ENCODE measurements around the gene LDLRAD3. TPM values are rescaled to one million over a fixed set of nuclear protein-coding genes. Genes with fewer than 3 reads are reported as not detected.

Gene LDLRAD3
- total RNA-seq, 1 experiment from 2014 or later = 28.1 TPM

DNA sequence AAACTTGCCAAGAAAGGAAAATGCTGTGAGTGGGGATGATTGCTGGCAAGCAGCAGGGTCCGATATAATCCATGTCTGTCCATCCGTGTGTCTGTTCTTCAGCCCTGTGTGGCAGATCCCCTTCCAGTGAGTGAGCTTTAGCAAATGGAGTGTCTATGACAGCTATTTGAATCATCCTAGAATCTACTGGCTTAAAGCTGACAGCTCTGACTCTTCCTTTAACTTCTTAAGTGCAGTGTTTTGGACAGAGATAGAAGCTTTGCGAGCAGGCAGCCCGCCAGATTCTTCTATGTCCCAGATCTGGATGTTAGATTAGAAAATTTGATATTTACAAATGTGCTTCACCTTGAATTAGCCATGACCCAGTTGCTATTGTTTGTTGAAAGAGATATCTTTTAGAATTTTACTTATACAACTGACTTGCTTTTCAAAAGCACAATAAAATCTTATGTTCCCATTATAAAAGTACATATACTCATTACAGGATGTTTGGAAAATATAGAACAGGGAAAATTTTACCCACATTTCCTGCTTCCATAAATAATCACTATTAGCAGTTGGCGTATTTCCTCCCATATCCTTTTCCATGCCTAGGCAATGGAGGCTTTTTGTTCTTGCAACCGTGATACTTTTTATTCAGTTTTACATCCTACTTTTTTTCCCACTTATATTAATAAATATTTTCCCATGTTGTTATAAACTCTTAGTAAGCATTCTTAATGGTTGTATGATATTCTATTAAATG, 220.8 kb downstream of the LDLRAD3 start:
- H3K27me3 ChIP-seq (ENCODE audit: control insufficient read depth, insufficient read depth, low read length) = no peaks in the 10 kb centered on the region
- DNase-seq (ENCODE audit: low read depth, low spot score) (no peak), ATAC-seq (no peak)
- TF ChIP-seq POLR2AphosphoS5 (IDR thresholded peaks at IDR 0.05; ENCODE audit: low read depth, low read length) (no peak), SIN3A (IDR thresholded peaks at IDR 0.05; ENCODE audit: borderline replicate concordance, insufficient read depth, low read depth, low read length) (no peak), TCF7L2 (IDR thresholded peaks at IDR 0.05; ENCODE audit: low read depth, low read length) (no peak)
- TF ChIP-seq, protein P1, sequence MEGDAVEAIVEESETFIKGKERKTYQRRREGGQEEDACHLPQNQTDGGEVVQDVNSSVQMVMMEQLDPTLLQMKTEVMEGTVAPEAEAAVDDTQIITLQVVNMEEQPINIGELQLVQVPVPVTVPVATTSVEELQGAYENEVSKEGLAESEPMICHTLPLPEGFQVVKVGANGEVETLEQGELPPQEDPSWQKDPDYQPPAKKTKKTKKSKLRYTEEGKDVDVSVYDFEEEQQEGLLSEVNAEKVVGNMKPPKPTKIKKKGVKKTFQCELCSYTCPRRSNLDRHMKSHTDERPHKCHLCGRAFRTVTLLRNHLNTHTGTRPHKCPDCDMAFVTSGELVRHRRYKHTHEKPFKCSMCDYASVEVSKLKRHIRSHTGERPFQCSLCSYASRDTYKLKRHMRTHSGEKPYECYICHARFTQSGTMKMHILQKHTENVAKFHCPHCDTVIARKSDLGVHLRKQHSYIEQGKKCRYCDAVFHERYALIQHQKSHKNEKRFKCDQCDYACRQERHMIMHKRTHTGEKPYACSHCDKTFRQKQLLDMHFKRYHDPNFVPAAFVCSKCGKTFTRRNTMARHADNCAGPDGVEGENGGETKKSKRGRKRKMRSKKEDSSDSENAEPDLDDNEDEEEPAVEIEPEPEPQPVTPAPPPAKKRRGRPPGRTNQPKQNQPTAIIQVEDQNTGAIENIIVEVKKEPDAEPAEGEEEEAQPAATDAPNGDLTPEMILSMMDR (IDR thresholded peaks at IDR 0.05) = no peak
- TF ChIP-seq, protein P2, sequence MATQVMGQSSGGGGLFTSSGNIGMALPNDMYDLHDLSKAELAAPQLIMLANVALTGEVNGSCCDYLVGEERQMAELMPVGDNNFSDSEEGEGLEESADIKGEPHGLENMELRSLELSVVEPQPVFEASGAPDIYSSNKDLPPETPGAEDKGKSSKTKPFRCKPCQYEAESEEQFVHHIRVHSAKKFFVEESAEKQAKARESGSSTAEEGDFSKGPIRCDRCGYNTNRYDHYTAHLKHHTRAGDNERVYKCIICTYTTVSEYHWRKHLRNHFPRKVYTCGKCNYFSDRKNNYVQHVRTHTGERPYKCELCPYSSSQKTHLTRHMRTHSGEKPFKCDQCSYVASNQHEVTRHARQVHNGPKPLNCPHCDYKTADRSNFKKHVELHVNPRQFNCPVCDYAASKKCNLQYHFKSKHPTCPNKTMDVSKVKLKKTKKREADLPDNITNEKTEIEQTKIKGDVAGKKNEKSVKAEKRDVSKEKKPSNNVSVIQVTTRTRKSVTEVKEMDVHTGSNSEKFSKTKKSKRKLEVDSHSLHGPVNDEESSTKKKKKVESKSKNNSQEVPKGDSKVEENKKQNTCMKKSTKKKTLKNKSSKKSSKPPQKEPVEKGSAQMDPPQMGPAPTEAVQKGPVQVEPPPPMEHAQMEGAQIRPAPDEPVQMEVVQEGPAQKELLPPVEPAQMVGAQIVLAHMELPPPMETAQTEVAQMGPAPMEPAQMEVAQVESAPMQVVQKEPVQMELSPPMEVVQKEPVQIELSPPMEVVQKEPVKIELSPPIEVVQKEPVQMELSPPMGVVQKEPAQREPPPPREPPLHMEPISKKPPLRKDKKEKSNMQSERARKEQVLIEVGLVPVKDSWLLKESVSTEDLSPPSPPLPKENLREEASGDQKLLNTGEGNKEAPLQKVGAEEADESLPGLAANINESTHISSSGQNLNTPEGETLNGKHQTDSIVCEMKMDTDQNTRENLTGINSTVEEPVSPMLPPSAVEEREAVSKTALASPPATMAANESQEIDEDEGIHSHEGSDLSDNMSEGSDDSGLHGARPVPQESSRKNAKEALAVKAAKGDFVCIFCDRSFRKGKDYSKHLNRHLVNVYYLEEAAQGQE (IDR thresholded peaks at IDR 0.05; ENCODE audit: insufficient read depth in 1 of 2, low read depth in 2 of 2, low read length in 1 of 2) = no peak
- POLR2A ChIA-PET = no interaction called here
- no TSS peak for BruUV-seq (replicated peaks)
- no peaks in the 10 kb centered on the region for H3K4me1 ChIP-seq (ENCODE audit: control insufficient read depth, insufficient read depth, low read length)
- no peaks in the 10 kb centered on the region for H3K36me3 ChIP-seq (ENCODE audit: control insufficient read depth, insufficient read depth, low read length)
- no peak overlapping the region for H3K27ac ChIP-seq (ENCODE audit: low read length)
- CTCF ChIA-PET = no interaction called here
- no peak overlapping the region for H3K4me3 ChIP-seq (ENCODE audit: low read depth in 2 of 2, low read length in 2 of 2)
- intact Hi-C loops (cut with micrococcal nuclease; ENCODE audit: unreplicated experiment) (no loop called here), in situ Hi-C loops (cut with HindIII; ENCODE audit: low pct_unique_long_range_greater_than_20kb, low sequenced_read_pairs) (no loop called here)
- H3K9me3 ChIP-seq (ENCODE audit: control insufficient read depth, insufficient read depth, low read depth, low read length) = no peaks in the 10 kb centered on the region

DNA sequence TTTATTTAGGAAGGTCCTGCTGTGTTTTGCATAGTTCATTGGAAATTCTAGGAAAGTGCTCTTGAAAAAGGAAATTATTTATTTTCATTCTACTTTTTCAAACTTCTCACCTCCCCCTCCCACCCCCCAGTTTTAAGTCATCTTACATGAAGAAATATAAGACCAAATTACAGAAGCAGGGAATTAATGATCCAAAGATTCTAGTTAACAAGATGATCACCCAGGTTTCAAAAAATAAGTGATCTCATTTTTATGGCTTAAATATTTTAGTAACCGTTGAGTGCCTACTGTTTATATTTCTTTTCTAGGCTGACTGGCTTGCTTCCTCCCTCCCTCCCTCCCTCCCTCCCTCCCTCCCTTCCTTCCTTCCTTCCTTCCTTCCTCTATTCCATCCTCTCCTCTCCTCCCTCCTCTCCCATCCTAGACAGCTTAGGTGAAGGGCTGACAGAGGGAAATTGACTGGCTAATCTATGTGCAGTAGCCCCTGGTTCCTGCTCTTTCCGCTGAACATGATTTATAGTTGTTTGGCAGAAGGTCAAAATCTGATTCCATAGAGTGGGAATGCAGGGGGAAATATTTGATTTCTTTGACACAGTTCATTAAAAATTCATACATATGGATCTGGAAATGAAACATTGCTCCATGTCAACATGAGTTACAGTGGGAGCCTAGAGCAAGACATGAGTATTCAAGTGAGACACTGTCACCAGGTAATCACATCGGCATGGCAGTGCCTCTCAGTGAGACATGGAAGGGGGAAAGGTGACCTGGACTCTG, 221.9 kb downstream of the LDLRAD3 start:
- in situ Hi-C loops (cut with HindIII; ENCODE audit: low pct_unique_long_range_greater_than_20kb, low sequenced_read_pairs) = no loop called here
- ChIA-PET POLR2A (no interaction called here), CTCF (no interaction called here)
- DNase-seq (ENCODE audit: low read depth, low spot score) (no peak), ATAC-seq (no peak)
- TF ChIP-seq SIN3A (IDR thresholded peaks at IDR 0.05; ENCODE audit: borderline replicate concordance, insufficient read depth, low read depth, low read length) (no peak), POLR2AphosphoS5 (IDR thresholded peaks at IDR 0.05; ENCODE audit: low read depth, low read length) (no peak), TCF7L2 (IDR thresholded peaks at IDR 0.05; ENCODE audit: low read depth, low read length) (no peak)
- TF ChIP-seq, protein P1 (IDR thresholded peaks at IDR 0.05) = no peak
- TF ChIP-seq, protein P2 (IDR thresholded peaks at IDR 0.05; ENCODE audit: insufficient read depth in 1 of 2, low read depth in 2 of 2, low read length in 1 of 2) = no peak
- Histone ChIP-seq H3K36me3 (ENCODE audit: control insufficient read depth, insufficient read depth, low read length) (no peaks in the 10 kb centered on the region), H3K27me3 (ENCODE audit: control insufficient read depth, insufficient read depth, low read length) (no peaks in the 10 kb centered on the region), H3K4me3 (ENCODE audit: low read depth in 2 of 2, low read length in 2 of 2) (no peak overlapping the region), H3K4me1 (ENCODE audit: control insufficient read depth, insufficient read depth, low read length) (no peaks in the 10 kb centered on the region), H3K9me3 (ENCODE audit: control insufficient read depth, insufficient read depth, low read depth, low read length) (no peaks in the 10 kb centered on the region), H3K27ac (ENCODE audit: low read length) (no peak overlapping the region)
- BruUV-seq (replicated peaks) = no TSS peak
- intact Hi-C loops (cut with micrococcal nuclease; ENCODE audit: unreplicated experiment) = no loop called here

Data from Panc1 (cell line).